ENCODE data around the gene MSL3B. TPM values are rescaled to one million over a fixed set of nuclear protein-coding genes. Genes with fewer than 3 reads are reported as not detected.

MSL3B gene

GRCh38 chr2:233817361-233817911, 50.8 kb downstream of the MSL3B start:
- DNase-seq = no peak

- no peak for DNase-seq
Measured at GRCh38 chr2:233816771-233817170, 51.4 kb downstream of the MSL3B start.

DNA sequence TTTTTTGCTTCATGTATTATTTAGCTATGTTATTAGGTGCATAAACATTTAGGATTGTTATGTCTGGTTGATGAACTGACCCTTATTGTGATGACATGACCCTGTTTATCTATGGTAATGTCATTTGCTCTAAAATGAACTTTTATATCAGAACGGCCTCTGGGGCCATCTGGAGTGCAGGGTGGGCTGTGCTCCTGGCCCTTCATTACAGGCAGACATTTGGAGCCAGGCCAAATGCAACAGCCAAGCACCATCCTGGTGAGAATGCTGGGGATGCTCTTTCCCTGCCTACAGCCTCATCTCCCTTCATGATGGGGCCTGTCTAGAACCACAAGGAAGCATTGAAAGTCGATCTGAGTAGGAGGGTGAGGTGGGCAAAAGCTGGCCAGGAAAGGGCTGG, 51.9 kb downstream of the MSL3B start:
- no peak for DNase-seq

DNA sequence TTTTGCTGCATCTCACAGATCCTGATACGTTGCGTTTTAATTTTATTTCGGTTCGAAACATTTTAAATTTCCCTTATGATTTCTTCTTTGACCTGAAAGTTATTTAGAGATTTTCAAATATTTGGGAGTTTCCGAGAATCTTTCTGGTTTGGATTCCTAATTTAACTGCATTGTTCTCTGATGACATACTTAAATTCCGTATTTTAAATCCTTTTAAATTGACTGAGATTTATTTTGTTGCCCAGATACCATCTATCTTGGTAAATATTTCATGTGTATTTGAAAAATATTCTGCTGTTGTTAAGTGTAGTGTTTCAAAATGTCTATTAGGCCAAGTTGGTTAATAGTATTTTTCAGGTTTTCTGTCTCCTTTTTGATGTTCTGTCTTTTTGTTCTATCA, 52.3 kb downstream of the MSL3B start:
- DNase-seq = no peak

Other genes starting within 250 kb of the MSL3B start
- gene UGT1A10, start 231.9 kb downstream of the MSL3B start, polyA plus RNA-seq (ENCODE audit: insufficient read length in 3 of 3) = not detected
- 1 to 10 TPM; 6.0 to 8.4 (median 7.8) TPM for gene UGT1A9, start 196.5 kb downstream of the MSL3B start, polyA plus RNA-seq (ENCODE audit: insufficient read length in 3 of 3)
- not detected for gene UGT1A7, start 186.5 kb downstream of the MSL3B start, polyA plus RNA-seq (ENCODE audit: insufficient read length in 3 of 3)
- 1 to 10 TPM; 2.8 to 3.7 (median 2.8) TPM for gene UGT1A6, start 175.5 kb downstream of the MSL3B start, polyA plus RNA-seq (ENCODE audit: insufficient read length in 3 of 3)
- not detected for gene UGT1A5, start 155.5 kb downstream of the MSL3B start, polyA plus RNA-seq (ENCODE audit: insufficient read length in 3 of 3)
- gene UGT1A4, start 149.7 kb downstream of the MSL3B start, polyA plus RNA-seq (ENCODE audit: insufficient read length in 3 of 3) = not detected
- under 1 TPM in 1 of 3 donors, not detected in 2; 0.14 TPM for gene UGT1A3, start 139.3 kb downstream of the MSL3B start, polyA plus RNA-seq (ENCODE audit: insufficient read length in 3 of 3)
- gene UGT1A1, start 108.1 kb downstream of the MSL3B start, polyA plus RNA-seq (ENCODE audit: insufficient read length in 3 of 3) = under 1 TPM; 0.20 to 0.90 (median 0.74) TPM
- gene MROH2A, start 90.1 kb downstream of the MSL3B start, polyA plus RNA-seq (ENCODE audit: insufficient read length in 3 of 3) = under 1 TPM in 2 of 3 donors, not detected in 1; 0.22 to 0.33 TPM
- gene HJURP, start 13.9 kb downstream of the MSL3B start, polyA plus RNA-seq (ENCODE audit: insufficient read length in 3 of 3) = 10 to 100 TPM; 22.3 to 24.9 (median 23.4) TPM
- under 1 TPM; 0.10 to 0.43 (median 0.13) TPM for gene TRPM8, start 49.0 kb upstream of the MSL3B start, polyA plus RNA-seq (ENCODE audit: insufficient read length in 3 of 3)
- not detected for gene SPP2, start 182.3 kb upstream of the MSL3B start, polyA plus RNA-seq (ENCODE audit: insufficient read length in 3 of 3)

Measured in renal pelvis (tissue), 4 donors.